Loucy (cell line): Measurements from ENCODE around the gene L1CAM.

ENCODE experiments used
- H2AFZ ChIP-seq: fragments of 200-600 bp; sonication (generic); 2 replicates; pipeline ENCODE4 v1.6.0; 2016; ENCODE audit warnings: antibody characterized with exemption, mild to moderate bottlenecking, low read length, moderate library complexity
- H3F3A ChIP-seq: fragments of 200-600 bp; 2 replicates; pipeline ENCODE4 v1.6.0; 2016; ENCODE audit warnings: antibody characterized with exemption, low read depth, mild to moderate bottlenecking
- H3K27me3 ChIP-seq: fragments of 200-600 bp; sonication (generic); 2 replicates; pipeline ENCODE4 v1.6.1; 2014; ENCODE audit warnings: low read length, mild to moderate bottlenecking; ENCODE audit not compliant: insufficient read depth, poor library complexity, severe bottlenecking
- H3K36me3 ChIP-seq: fragments of 200-600 bp; sonication (generic); 2 replicates; pipeline ENCODE4 v1.6.1; 2016; ENCODE audit warnings: low read length; ENCODE audit not compliant: insufficient read depth
- H3K4me1 ChIP-seq: fragments of 200-600 bp; sonication (generic); 2 replicates; pipeline ENCODE4 v1.5.1; 2014; ENCODE audit warnings: low read length, mild to moderate bottlenecking; ENCODE audit not compliant: insufficient read depth, poor library complexity, severe bottlenecking
- H3K4me2 ChIP-seq: fragments of 200-600 bp; sonication (generic); 2 replicates; pipeline ENCODE4 v1.6.0; 2014; ENCODE audit warnings: antibody characterized with exemption, low read length, low read depth, mild to moderate bottlenecking; ENCODE audit not compliant: poor library complexity, severe bottlenecking
- H3K4me3 ChIP-seq: fragments of 200-600 bp; sonication (generic); 2 replicates; pipeline ENCODE4 v1.5.1; 2014; ENCODE audit warnings: low read length, mild to moderate bottlenecking, mixed read lengths; ENCODE audit not compliant: poor library complexity, severe bottlenecking
- H3K79me2 ChIP-seq: fragments of 200-600 bp; sonication (generic); 2 replicates; pipeline ENCODE4 v1.6.1; 2014; ENCODE audit warnings: low read length; ENCODE audit not compliant: insufficient read depth
- H3K9ac ChIP-seq: fragments of 200-600 bp; sonication (generic); 2 replicates; pipeline ENCODE4 v1.6.0; 2014; ENCODE audit warnings: mild to moderate bottlenecking, low read depth, low read length, moderate library complexity; ENCODE audit not compliant: poor library complexity, severe bottlenecking
- H3K9me2 ChIP-seq: fragments of 200-600 bp; sonication (generic); replicated peaks from 2 replicates; pipeline ENCODE4 v1.6.1; 2016; ENCODE audit warnings: low read depth, low read length, mixed read lengths
- H3K9me3 ChIP-seq: fragments of 200-600 bp; sonication (generic); 2 replicates; pipeline ENCODE4 v1.6.1; 2014; ENCODE audit warnings: mild to moderate bottlenecking, antibody characterized with exemption, low read length, low read depth; ENCODE audit not compliant: insufficient read depth
- H4K20me1 ChIP-seq: fragments of 200-600 bp; sonication (generic); 2 replicates; pipeline ENCODE4 v1.6.0; 2014; ENCODE audit warnings: antibody characterized with exemption, low read length, mild to moderate bottlenecking; ENCODE audit not compliant: insufficient read depth, poor library complexity, severe bottlenecking
- CTCF ChIP-seq: fragments of 200-600 bp; sonication (generic); conservative IDR thresholded peaks from 2 replicates; pipeline ENCODE4 v1.5.1; 2014; ENCODE audit warnings: mild to moderate bottlenecking, antibody characterized with exemption, low read length
- EZH2phosphoT487 ChIP-seq: fragments of 200-600 bp; IDR thresholded peaks from 2 replicates; pipeline ENCODE4 v1.6.1; 2018; ENCODE audit warnings: antibody characterized with exemption, mild to moderate bottlenecking, moderate library complexity, borderline replicate concordance

Gene L1CAM

DNA sequence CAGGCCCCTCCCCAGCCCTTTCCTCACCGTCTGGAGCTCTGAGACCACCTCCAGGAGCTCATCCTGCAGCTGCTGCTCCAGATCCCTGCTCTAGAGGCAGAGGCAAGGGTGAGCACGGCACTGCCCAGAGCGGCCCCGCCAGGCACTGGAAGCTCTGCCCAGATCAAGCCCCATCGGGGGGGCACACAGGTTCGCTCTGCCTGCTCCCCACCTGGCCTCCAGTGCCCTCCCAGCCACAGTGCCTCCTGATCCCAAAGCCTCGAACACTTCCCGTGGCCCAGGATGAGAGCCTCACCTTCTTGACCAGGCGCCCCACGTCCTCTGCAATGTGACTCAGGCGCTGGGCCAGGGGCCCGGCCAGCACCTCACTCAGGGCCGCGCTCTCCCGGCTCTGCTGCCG is 35.1 kb upstream of the L1CAM start:
- peaks cover 14% of the 10 kb centered on the region for H4K20me1 ChIP-seq
- H3K4me3 ChIP-seq = no peak overlapping the region
- no peak for TF ChIP-seq EZH2phosphoT487
- no peak for TF ChIP-seq CTCF
- H3K36me3 ChIP-seq = peaks cover 7% of the 10 kb centered on the region; the same call in 1 of the 2 replicates
- H3K79me2 ChIP-seq = peaks cover 57% of the 10 kb centered on the region
- H3K9ac ChIP-seq = no peak overlapping the region
- no peaks in the 10 kb centered on the region for H3K9me3 ChIP-seq
- no peaks in the 10 kb centered on the region for H3K27me3 ChIP-seq
- no peaks in the 10 kb centered on the region for H3F3A ChIP-seq
- H3K9me2 ChIP-seq = no peaks in the 10 kb centered on the region
- H3K4me1 ChIP-seq = peaks cover 3% of the 10 kb centered on the region
- no peak overlapping the region for H2AFZ ChIP-seq
- no peak overlapping the region for H3K4me2 ChIP-seq

- peaks cover 7% of the 10 kb centered on the region; the same call in 1 of the 2 replicates for H3K36me3 ChIP-seq
- no peak overlapping the region for H3K9ac ChIP-seq
- no peak overlapping the region for H3K4me3 ChIP-seq
- no peaks in the 10 kb centered on the region for H3K9me2 ChIP-seq
- TF ChIP-seq EZH2phosphoT487 (no peak), CTCF (no peak)
- H2AFZ ChIP-seq = no peak overlapping the region
- H3K27me3 ChIP-seq = no peaks in the 10 kb centered on the region
- peaks cover 3% of the 10 kb centered on the region for H3K4me1 ChIP-seq
- no peaks in the 10 kb centered on the region for H3K9me3 ChIP-seq
- no peak overlapping the region for H3K4me2 ChIP-seq
- H4K20me1 ChIP-seq = peaks cover 14% of the 10 kb centered on the region
- H3F3A ChIP-seq = no peaks in the 10 kb centered on the region
- H3K79me2 ChIP-seq = peaks cover 53% of the 10 kb centered on the region
These were observed 34.6 kb upstream of the L1CAM start for GRCh38 chrX:153920546-153920945.

GRCh38 chrX:153919281-153919680 is 33.3 kb upstream of the L1CAM start:
- no peaks in the 10 kb centered on the region for H3F3A ChIP-seq
- no peak overlapping the region for H3K9ac ChIP-seq
- H3K4me1 ChIP-seq = peaks cover 3% of the 10 kb centered on the region
- H3K79me2 ChIP-seq = peaks cover 40% of the 10 kb centered on the region
- TF ChIP-seq CTCF (no peak), EZH2phosphoT487 (no peak)
- H2AFZ ChIP-seq = no peak overlapping the region
- no peak overlapping the region for H3K4me2 ChIP-seq
- no peaks in the 10 kb centered on the region for H3K9me2 ChIP-seq
- peaks cover 14% of the 10 kb centered on the region for H4K20me1 ChIP-seq
- H3K9me3 ChIP-seq = no peaks in the 10 kb centered on the region
- peaks cover 7% of the 10 kb centered on the region; the same call in 1 of the 2 replicates for H3K36me3 ChIP-seq
- H3K27me3 ChIP-seq = no peaks in the 10 kb centered on the region
- no peak overlapping the region for H3K4me3 ChIP-seq
